Hepatocyte (in vitro differentiated cells): Measurements from ENCODE around the gene TSPAN31. TPM values are rescaled to one million over a fixed set of nuclear protein-coding genes. Genes with fewer than 3 reads are reported as not detected.

ENCODE experiments used
- DNase-seq: peaks from one replicate; pipeline ENCODE4 v3.0.0-alpha.2; 2016; ENCODE audit warnings: low spot score
- H2AFZ ChIP-seq: fragments of 200-600 bp; sonication (generic); 2 replicates; pipeline ENCODE4 v1.6.0; 2016; ENCODE audit warnings: antibody characterized with exemption, mild to moderate bottlenecking
- H3K27ac ChIP-seq: fragments of 200-600 bp; sonication (generic); 2 replicates; pipeline ENCODE4 v1.5.1; 2016; ENCODE audit warnings: mild to moderate bottlenecking
- H3K27me3 ChIP-seq: fragments of 200-600 bp; sonication (generic); 2 replicates; pipeline ENCODE4 v1.6.1; 2016
- H3K36me3 ChIP-seq: fragments of 200-600 bp; sonication (generic); replicated peaks from 2 replicates; pipeline ENCODE4 v1.5.1; 2016; ENCODE audit warnings: low read depth; ENCODE audit not compliant: insufficient read depth
- H3K4me1 ChIP-seq: fragments of 200-600 bp; sonication (generic); 2 replicates; pipeline ENCODE4 v1.5.1; 2016; ENCODE audit warnings: mild to moderate bottlenecking, moderate library complexity; ENCODE audit not compliant: insufficient read depth
- H3K4me2 ChIP-seq: fragments of 200-600 bp; sonication (generic); 2 replicates; pipeline ENCODE4 v1.6.0; 2016
- H3K4me3 ChIP-seq: fragments of 200-600 bp; sonication (generic); 2 replicates; pipeline ENCODE4 v1.5.1; 2016; ENCODE audit warnings: mild to moderate bottlenecking
- H3K79me2 ChIP-seq: fragments of 200-600 bp; sonication (generic); 2 replicates; pipeline ENCODE4 v1.6.0; 2017; ENCODE audit warnings: mild to moderate bottlenecking
- H3K9me2 ChIP-seq: fragments of 200-600 bp; sonication (generic); replicated peaks from 2 replicates; pipeline ENCODE4 v1.6.0; 2017; ENCODE audit warnings: mild to moderate bottlenecking; ENCODE audit not compliant: insufficient read depth
- H3K9me3 ChIP-seq: fragments of 200-600 bp; sonication (generic); 2 replicates; pipeline ENCODE4 v1.5.1; 2016; ENCODE audit warnings: low read depth, mild to moderate bottlenecking
- H4K20me1 ChIP-seq: fragments of 200-600 bp; sonication (generic); 2 replicates; pipeline ENCODE4 v1.6.0; 2016; ENCODE audit warnings: mild to moderate bottlenecking; ENCODE audit not compliant: insufficient read depth, poor library complexity, severe bottlenecking
- CTCF ChIP-seq: fragments of 200-600 bp; sonication (generic); IDR thresholded peaks from 2 replicates; pipeline ENCODE4 v1.5.1; 2016; ENCODE audit warnings: antibody characterized with exemption, mild to moderate bottlenecking; ENCODE audit not compliant: poor library complexity
- EZH2 ChIP-seq: fragments of 200-600 bp; sonication (generic); IDR thresholded peaks from 2 replicates; pipeline ENCODE4 v1.6.1; 2016; ENCODE audit warnings: antibody characterized with exemption, mild to moderate bottlenecking, borderline replicate concordance
- EZH2phosphoT487 ChIP-seq: fragments of 200-600 bp; sonication (generic); IDR thresholded peaks from one replicate; pipeline ENCODE4 v1.6.1; 2018; ENCODE audit warnings: antibody characterized with exemption, mild to moderate bottlenecking, low read depth, moderate library complexity; ENCODE audit not compliant: unreplicated experiment, severe bottlenecking
- WGBS: methylation state at CpG from one replicate; pipeline ENCODE4 v1.1.6; 2016; ENCODE audit warnings: low lambda C conversion rate; ENCODE audit errors: missing lambda C conversion rate; 5-methylcytosine and 5-hydroxymethylcytosine counted together
- polyA plus RNA-seq: library from polyadenylated mRNA; unstranded; fragments of >200 nt; fragmentation: Nextera tagmentation; extraction: Ambion mirVana; gene quantifications from 2 replicates; pipeline ENCODE4 v1.2.1, GENCODE V29; 2016
- total RNA-seq: library from RNA; depleted of rRNA; stranded (reverse); fragments of >200 nt; gene quantifications from 2 replicates; pipeline ENCODE4 v1.2.3, GENCODE V29; 2014

TSPAN31 gene
- total and polyA plus RNA-seq, 2 experiments from 2014 or later = 69.2 to 81.3 TPM

GRCh38 chr12:57750561-57751431 lies 6.0 kb downstream of the TSPAN31 start:
- Histone ChIP-seq H3K4me1 (peaks cover 23% of the 10 kb centered on the region), H3K4me3 (peak overlapping the region; percentile 46), H3K4me2 (peak overlapping the region; percentile 88), H3K79me2 (peaks cover 35% of the 10 kb centered on the region), H3K9me2 (no peaks in the 10 kb centered on the region), H3K27me3 (no peaks in the 10 kb centered on the region), H3K27ac (peak overlapping the region; percentile 96), H3K9me3 (no peaks in the 10 kb centered on the region), H2AFZ (no peak overlapping the region), H4K20me1 (no peaks in the 10 kb centered on the region), H3K36me3 (peaks cover 3% of the 10 kb centered on the region)
- 88% methylated on average over 15 of the region's 15 CpGs for whole genome bisulfite sequencing
- no peak for DNase-seq
- TF ChIP-seq CTCF (no peak), EZH2phosphoT487 (no peak), EZH2 (no peak)

- Histone ChIP-seq H3K36me3 (peaks cover 3% of the 10 kb centered on the region), H3K4me3 (peak overlapping the region; percentile 46), H3K79me2 (peaks cover 35% of the 10 kb centered on the region), H3K27me3 (no peaks in the 10 kb centered on the region), H3K9me2 (no peaks in the 10 kb centered on the region), H3K27ac (peak overlapping the region; percentile 96), H3K4me2 (peak overlapping the region; percentile 88), H3K4me1 (peaks cover 22% of the 10 kb centered on the region), H4K20me1 (peaks cover under 1% of the 10 kb centered on the region), H2AFZ (no peak overlapping the region), H3K9me3 (no peaks in the 10 kb centered on the region)
- WGBS = 8% methylated on average over 8 of the region's 8 CpGs
- no peak for DNase-seq
- TF ChIP-seq EZH2phosphoT487 (no peak), CTCF (no peak), EZH2 (no peak)
Measured at GRCh38 chr12:57751432-57751787, 6.6 kb downstream of the TSPAN31 start.

- Histone ChIP-seq H2AFZ (peak within 1 kb of the TSS; percentile 42), H3K9me3 (no peaks in the 10 kb centered on the region), H3K4me3 (peak within 1 kb of the TSS; percentile 46), H3K9me2 (no peaks in the 10 kb centered on the region), H3K27me3 (no peaks in the 10 kb centered on the region), H3K79me2 (peaks cover 38% of the 10 kb centered on the region), H3K4me1 (peaks cover 22% of the 10 kb centered on the region), H3K36me3 (peaks cover 3% of the 10 kb centered on the region), H3K27ac (peak within 1 kb of the TSS; percentile 96), H4K20me1 (peaks cover 3% of the 10 kb centered on the region), H3K4me2 (peak within 1 kb of the TSS; percentile 88)
- TF ChIP-seq EZH2phosphoT487 (no peak), CTCF (no peak), EZH2 (no peak)
- peak; percentile 100 for DNase-seq
- 1% methylated on average over 57 of the region's 58 CpGs for WGBS
Measured at GRCh38 chr12:57751788-57752667, 7.2 kb downstream of the TSPAN31 start, which contains the start of gene CDK4. Gene CDK4, minus strand, starts transcription at chr12:57752310. Its CDS starts 593 bp downstream, at chr12:57751717.
